HG03066 (cell line): Measurements from ENCODE around the gene GPA33.

Experiments used
- ATAC-seq: cut with Tn5 transposase; IDR thresholded peaks from one replicate; pipeline ENCODE4 v1.9.1; 2021; ENCODE audit warnings: low read depth; ENCODE audit not compliant: unreplicated experiment

The GPA33 gene

GRCh38 chr1:167118188-167118587, 28.0 kb upstream of the GPA33 start:
- no peak for ATAC-seq

- no peak for ATAC-seq
These were observed 27.0 kb upstream of the GPA33 start for GRCh38 chr1:167117225-167117624.

- no peak for ATAC-seq
These were observed 26.0 kb upstream of the GPA33 start for GRCh38 chr1:167116174-167116573.

- ATAC-seq = no peak
These were observed 25.5 kb upstream of the GPA33 start for GRCh38 chr1:167115655-167116054.

- ATAC-seq = no peak
These were observed 24.5 kb upstream of the GPA33 start for GRCh38 chr1:167114725-167115124.

GRCh38 chr1:167111868-167112709, 21.9 kb upstream of the GPA33 start:
- ATAC-seq = no peak

- ATAC-seq = no peak
These were observed 20.4 kb upstream of the GPA33 start for GRCh38 chr1:167110586-167110985.

GRCh38 chr1:167109125-167109524, 18.9 kb upstream of the GPA33 start:
- no peak for ATAC-seq

GRCh38 chr1:167107456-167107855, 17.3 kb upstream of the GPA33 start:
- no peak for ATAC-seq

GRCh38 chr1:167106119-167106461, 15.9 kb upstream of the GPA33 start:
- ATAC-seq = no peak

GRCh38 chr1:167105271-167106118, 15.3 kb upstream of the GPA33 start:
- ATAC-seq = no peak

GRCh38 chr1:167104256-167104633, 14.1 kb upstream of the GPA33 start:
- no peak for ATAC-seq

- ATAC-seq = no peak
These were observed 12.9 kb upstream of the GPA33 start for GRCh38 chr1:167102906-167103573.

- ATAC-seq = no peak
These were observed 11.6 kb upstream of the GPA33 start for GRCh38 chr1:167101754-167102153.

- no peak for ATAC-seq
These were observed 10.6 kb upstream of the GPA33 start for GRCh38 chr1:167100730-167101129.

GRCh38 chr1:167099851-167100250, 9.7 kb upstream of the GPA33 start:
- no peak for ATAC-seq

GRCh38 chr1:167095368-167095767, 5.2 kb upstream of the GPA33 start:
- no peak for ATAC-seq

- no peak for ATAC-seq
These were observed 4.5 kb upstream of the GPA33 start for GRCh38 chr1:167094690-167095089.

GRCh38 chr1:167093846-167094516, 3.8 kb upstream of the GPA33 start, which contains the start of gene STYXL2:
Gene STYXL2 (plus strand): TSS chr1:167094075. CDS start chr1:167094850, 775 bp downstream.
- no peak for ATAC-seq

GRCh38 chr1:167092653-167093052, 2.5 kb upstream of the GPA33 start:
- ATAC-seq = no peak

- ATAC-seq = no peak
These were observed 251 bp downstream of the GPA33 start for GRCh38 chr1:167089939-167090313.
